ENCODE data around the gene BCL11A. TPM values are rescaled to one million over a fixed set of nuclear protein-coding genes. Genes with fewer than 3 reads are reported as not detected.

The BCL11A gene
- total RNA-seq, 1 experiment from 2014 or later, result 0.33 TPM

DNA sequence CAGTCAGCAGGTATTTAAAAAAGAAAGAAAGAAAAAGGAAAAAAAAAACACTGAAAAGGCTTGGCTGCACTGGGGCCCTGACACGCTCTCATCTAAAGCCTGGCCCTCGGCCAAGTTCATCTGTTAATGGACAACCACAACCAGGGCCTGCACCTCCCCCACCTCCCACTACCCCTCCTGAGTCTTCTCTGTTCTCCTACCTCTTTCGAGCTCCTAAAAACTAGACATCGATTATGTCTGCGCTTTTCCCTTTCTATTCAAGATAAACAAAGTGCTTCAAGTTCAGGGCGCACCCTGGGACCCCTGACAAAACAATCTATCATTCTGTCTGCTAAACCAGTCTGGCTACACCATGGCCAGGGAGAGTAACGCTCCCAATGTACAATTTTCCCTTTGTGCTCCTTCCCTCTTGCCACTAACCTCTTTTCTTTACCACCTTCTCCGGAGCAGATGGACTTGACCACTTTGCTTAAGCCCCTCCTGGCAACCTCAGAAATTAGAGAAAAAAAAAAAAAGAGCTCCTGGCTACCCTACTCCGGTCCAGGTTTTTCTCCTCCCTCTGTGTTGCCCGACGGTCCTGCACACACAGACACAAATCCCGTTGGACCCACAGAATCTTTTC is 22.7 kb downstream of the BCL11A start:
- ChIA-PET POLR2A (no interaction called here), CTCF (interaction anchor here (0.7 kb wide), 2 partner anchors 34 to 44 kb away, joined by 5 to 9 read pairs; no protein-coding TSS in a partner anchor)
- intact Hi-C loops (cut with micrococcal nuclease; ENCODE audit: unreplicated experiment) (no loop called here), in situ Hi-C loops (cut with HindIII; ENCODE audit: low pct_unique_long_range_greater_than_20kb, low sequenced_read_pairs) (no loop called here)
- no peak for DNase-seq (ENCODE audit: low read depth, low spot score)
- Histone ChIP-seq H3K36me3 (ENCODE audit: control insufficient read depth, insufficient read depth, low read length) (no peaks in the 10 kb centered on the region), H3K27me3 (ENCODE audit: control insufficient read depth, insufficient read depth, low read length) (peaks cover 30% of the 10 kb centered on the region), H3K4me1 (ENCODE audit: control insufficient read depth, insufficient read depth, low read length) (no peaks in the 10 kb centered on the region; the same call in 1 of the 2 replicates), H3K27ac (ENCODE audit: low read length) (no peak overlapping the region), H3K9me3 (ENCODE audit: control insufficient read depth, insufficient read depth, low read depth, low read length) (no peaks in the 10 kb centered on the region), H3K4me3 (ENCODE audit: low read depth in 2 of 2, low read length in 2 of 2) (no peak overlapping the region)
- ATAC-seq, result no peak
- BruUV-seq (replicated peaks), result no TSS peak
- no peak for TF ChIP-seq TCF7L2 (IDR thresholded peaks at IDR 0.05; ENCODE audit: low read depth, low read length)

DNA sequence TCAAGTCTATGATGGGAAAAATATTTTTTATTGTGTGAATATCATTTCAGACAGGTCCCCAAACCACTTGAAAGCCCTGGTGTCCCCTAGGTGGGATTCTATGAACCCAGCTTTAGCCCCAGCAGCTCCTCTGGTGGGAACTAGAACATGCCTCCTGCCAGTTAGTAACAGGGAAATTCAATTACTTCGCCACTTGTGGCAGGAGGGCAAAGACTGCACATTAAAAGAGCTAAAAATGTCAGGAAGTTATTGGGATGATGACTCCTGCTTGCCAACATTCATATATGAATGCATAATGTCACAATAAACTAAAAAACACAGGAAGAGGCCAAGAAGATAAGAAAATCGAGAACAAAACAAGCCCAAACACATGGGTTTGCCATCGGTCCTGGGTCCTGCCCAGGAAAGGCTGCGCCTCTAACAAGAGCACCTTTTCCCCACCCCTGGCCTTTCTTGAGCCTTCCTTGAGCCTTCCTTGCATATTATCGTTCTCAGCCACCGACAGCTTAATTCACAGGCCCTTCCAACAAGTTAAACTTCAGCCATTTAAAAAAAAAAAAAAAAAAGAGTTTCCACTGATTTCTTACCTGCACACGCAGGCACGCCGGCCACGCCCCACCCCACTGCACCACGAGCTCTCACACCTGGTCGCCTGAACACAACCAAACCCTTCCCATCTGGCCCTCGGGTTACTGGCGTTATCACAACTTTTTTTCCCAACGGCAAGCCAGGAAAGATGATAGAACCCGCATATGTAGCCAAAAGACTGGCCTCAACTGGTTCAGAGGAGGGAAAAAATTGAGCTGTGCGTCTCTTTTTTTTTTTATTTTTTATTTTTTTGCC is 23.4 kb downstream of the BCL11A start:
- Histone ChIP-seq H3K36me3 (ENCODE audit: control insufficient read depth, insufficient read depth, low read length) (no peaks in the 10 kb centered on the region), H3K4me3 (ENCODE audit: low read depth in 2 of 2, low read length in 2 of 2) (no peak overlapping the region), H3K27ac (ENCODE audit: low read length) (no peak overlapping the region), H3K9me3 (ENCODE audit: control insufficient read depth, insufficient read depth, low read depth, low read length) (no peaks in the 10 kb centered on the region), H3K27me3 (ENCODE audit: control insufficient read depth, insufficient read depth, low read length) (peaks cover 26% of the 10 kb centered on the region), H3K4me1 (ENCODE audit: control insufficient read depth, insufficient read depth, low read length) (no peaks in the 10 kb centered on the region; the same call in 1 of the 2 replicates)
- no peak for ATAC-seq
- POLR2A ChIA-PET, result no interaction called here
- TF ChIP-seq TCF7L2 (IDR thresholded peaks at IDR 0.05; ENCODE audit: low read depth, low read length) (no peak), POLR2AphosphoS5 (IDR thresholded peaks at IDR 0.05; ENCODE audit: low read depth, low read length) (no peak), SIN3A (IDR thresholded peaks at IDR 0.05; ENCODE audit: borderline replicate concordance, insufficient read depth, low read depth, low read length) (no peak)
- TF ChIP-seq, protein P1, sequence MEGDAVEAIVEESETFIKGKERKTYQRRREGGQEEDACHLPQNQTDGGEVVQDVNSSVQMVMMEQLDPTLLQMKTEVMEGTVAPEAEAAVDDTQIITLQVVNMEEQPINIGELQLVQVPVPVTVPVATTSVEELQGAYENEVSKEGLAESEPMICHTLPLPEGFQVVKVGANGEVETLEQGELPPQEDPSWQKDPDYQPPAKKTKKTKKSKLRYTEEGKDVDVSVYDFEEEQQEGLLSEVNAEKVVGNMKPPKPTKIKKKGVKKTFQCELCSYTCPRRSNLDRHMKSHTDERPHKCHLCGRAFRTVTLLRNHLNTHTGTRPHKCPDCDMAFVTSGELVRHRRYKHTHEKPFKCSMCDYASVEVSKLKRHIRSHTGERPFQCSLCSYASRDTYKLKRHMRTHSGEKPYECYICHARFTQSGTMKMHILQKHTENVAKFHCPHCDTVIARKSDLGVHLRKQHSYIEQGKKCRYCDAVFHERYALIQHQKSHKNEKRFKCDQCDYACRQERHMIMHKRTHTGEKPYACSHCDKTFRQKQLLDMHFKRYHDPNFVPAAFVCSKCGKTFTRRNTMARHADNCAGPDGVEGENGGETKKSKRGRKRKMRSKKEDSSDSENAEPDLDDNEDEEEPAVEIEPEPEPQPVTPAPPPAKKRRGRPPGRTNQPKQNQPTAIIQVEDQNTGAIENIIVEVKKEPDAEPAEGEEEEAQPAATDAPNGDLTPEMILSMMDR (IDR thresholded peaks at IDR 0.05), result no peak
- TF ChIP-seq, protein P2, sequence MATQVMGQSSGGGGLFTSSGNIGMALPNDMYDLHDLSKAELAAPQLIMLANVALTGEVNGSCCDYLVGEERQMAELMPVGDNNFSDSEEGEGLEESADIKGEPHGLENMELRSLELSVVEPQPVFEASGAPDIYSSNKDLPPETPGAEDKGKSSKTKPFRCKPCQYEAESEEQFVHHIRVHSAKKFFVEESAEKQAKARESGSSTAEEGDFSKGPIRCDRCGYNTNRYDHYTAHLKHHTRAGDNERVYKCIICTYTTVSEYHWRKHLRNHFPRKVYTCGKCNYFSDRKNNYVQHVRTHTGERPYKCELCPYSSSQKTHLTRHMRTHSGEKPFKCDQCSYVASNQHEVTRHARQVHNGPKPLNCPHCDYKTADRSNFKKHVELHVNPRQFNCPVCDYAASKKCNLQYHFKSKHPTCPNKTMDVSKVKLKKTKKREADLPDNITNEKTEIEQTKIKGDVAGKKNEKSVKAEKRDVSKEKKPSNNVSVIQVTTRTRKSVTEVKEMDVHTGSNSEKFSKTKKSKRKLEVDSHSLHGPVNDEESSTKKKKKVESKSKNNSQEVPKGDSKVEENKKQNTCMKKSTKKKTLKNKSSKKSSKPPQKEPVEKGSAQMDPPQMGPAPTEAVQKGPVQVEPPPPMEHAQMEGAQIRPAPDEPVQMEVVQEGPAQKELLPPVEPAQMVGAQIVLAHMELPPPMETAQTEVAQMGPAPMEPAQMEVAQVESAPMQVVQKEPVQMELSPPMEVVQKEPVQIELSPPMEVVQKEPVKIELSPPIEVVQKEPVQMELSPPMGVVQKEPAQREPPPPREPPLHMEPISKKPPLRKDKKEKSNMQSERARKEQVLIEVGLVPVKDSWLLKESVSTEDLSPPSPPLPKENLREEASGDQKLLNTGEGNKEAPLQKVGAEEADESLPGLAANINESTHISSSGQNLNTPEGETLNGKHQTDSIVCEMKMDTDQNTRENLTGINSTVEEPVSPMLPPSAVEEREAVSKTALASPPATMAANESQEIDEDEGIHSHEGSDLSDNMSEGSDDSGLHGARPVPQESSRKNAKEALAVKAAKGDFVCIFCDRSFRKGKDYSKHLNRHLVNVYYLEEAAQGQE (IDR thresholded peaks at IDR 0.05; ENCODE audit: insufficient read depth in 1 of 2, low read depth in 2 of 2, low read length in 1 of 2), result no peak
- in situ Hi-C loops (cut with HindIII; ENCODE audit: low pct_unique_long_range_greater_than_20kb, low sequenced_read_pairs) (no loop called here), intact Hi-C loops (cut with micrococcal nuclease; ENCODE audit: unreplicated experiment) (no loop called here)
- BruUV-seq (replicated peaks), result no TSS peak
- CTCF ChIA-PET, result interaction anchor here (0.7 kb wide), 1 partner anchor 43 kb away, joined by 9 read pairs; no protein-coding TSS in a partner anchor
- DNase-seq (ENCODE audit: low read depth, low spot score), result no peak
